GM12891 (cell line): ENCODE data around the gene ACSL5.

Experiments
- PAX5 ChIP-seq: IDR thresholded peaks from 2 replicates; pipeline ENCODE4 v1.6.1; 2011; ENCODE audit warnings: low read length, moderate library complexity, mild to moderate bottlenecking; ENCODE audit not compliant: insufficient read depth, severe bottlenecking
- POLR2A ChIP-seq: IDR thresholded peaks from 2 replicates; pipeline ENCODE4 v1.6.1; 2011; ENCODE audit warnings: low read depth, low read length, control low read depth
- POLR2AphosphoS5 ChIP-seq: IDR thresholded peaks from 2 replicates; pipeline ENCODE4 v1.6.1; 2011; ENCODE audit warnings: low read depth, low read length, control low read depth
- POU2F2 ChIP-seq: IDR thresholded peaks from 2 replicates; pipeline ENCODE4 v1.6.1; 2011; ENCODE audit warnings: low read depth, mild to moderate bottlenecking, control low read depth, low read length, moderate library complexity
- SPI1 ChIP-seq: IDR thresholded peaks from 2 replicates; pipeline ENCODE4 v1.6.1; 2011; ENCODE audit warnings: low read depth, low read length, control low read depth
- TAF1 ChIP-seq: IDR thresholded peaks from 2 replicates; pipeline ENCODE4 v1.6.1; 2011; ENCODE audit warnings: low read depth, low read length, control low read depth

DNA sequence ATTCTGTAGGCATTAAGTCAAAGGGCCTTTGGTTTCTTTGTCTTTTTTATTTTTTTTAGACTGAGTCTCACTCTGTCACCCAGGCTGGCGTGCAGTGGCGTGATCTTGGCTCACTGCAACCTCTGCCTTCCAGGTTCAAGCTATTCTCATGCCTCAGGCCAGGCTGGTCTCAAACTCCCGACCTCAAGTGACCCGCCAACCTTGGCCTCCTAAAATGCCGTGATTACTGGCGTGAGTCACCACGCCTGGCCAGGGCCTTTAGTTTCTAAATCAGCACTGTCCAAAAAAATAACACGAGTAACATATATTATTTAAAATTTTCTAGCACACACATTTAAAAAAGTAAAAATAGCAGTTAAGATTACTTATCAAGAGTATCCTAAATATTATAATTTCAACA lies 11.1 kb upstream of the ACSL5 start:
- TF ChIP-seq TAF1 = no peak
- TF ChIP-seq POLR2A = no peak
- TF ChIP-seq POLR2AphosphoS5 = no peak
- no peak for TF ChIP-seq SPI1
- no peak for TF ChIP-seq POU2F2
- no peak for TF ChIP-seq PAX5
